Coronary artery (tissue), 2 donors: Measurements from ENCODE around the gene EDEM2.
"Not testable (repeated sequence)": the region's sequence is repeated elsewhere in the genome, so short reads cannot be mapped to it uniquely, and the experiment has no call there.

Experiments used
- DNase-seq: peaks from one replicate; pipeline ENCODE4 v3.0.0-alpha.2; 2017; ENCODE audit warnings: low spot score
- H3K27ac ChIP-seq, 2 donors: fragments of 200-600 bp; sonication (generic); one replicate each; pipeline ENCODE4 v1.5.1; 2016 to 2019
- H3K4me3 ChIP-seq: fragments of 200-600 bp; sonication (generic); 2 replicates; pipeline ENCODE4 v1.5.1; 2016; ENCODE audit warnings: mild to moderate bottlenecking, moderate library complexity
- TF ChIP-seq, protein P1 (sequence below): fragments of 200-600 bp; sonication (generic); IDR thresholded peaks from one replicate; pipeline ENCODE4 v1.5.1; 2019; ENCODE audit warnings: antibody characterized with exemption

The EDEM2 gene

DNA sequence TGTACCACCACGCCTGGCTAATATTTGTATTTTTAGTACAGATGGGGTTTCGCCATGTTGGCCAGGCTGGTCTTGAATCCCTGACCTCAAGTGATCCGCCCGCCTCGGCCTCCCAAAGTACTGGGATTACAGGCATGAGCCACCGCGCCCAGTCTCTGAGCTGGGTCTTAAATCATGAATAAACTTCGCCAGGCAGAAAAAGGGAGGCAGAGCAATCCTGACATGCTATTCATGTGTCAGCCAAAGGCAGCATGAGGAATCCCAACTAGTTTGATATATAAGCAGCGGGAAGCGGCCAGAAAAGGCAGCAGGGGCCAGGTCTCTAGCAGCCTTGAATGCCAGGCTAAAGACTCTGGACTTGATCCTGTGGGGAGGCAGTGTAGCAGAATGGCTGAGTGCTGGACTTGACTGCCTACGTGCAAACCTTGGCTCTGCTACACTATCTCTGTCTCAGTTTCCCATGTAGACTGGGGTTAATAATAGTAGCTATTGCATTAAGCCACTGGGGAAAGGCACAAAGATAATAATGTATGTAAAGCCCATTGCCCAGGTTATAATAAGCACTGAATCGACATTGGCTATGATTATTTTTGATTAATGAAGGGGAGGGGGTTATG is 26.5 kb upstream of the EDEM2 start:
- TF ChIP-seq, protein P1, sequence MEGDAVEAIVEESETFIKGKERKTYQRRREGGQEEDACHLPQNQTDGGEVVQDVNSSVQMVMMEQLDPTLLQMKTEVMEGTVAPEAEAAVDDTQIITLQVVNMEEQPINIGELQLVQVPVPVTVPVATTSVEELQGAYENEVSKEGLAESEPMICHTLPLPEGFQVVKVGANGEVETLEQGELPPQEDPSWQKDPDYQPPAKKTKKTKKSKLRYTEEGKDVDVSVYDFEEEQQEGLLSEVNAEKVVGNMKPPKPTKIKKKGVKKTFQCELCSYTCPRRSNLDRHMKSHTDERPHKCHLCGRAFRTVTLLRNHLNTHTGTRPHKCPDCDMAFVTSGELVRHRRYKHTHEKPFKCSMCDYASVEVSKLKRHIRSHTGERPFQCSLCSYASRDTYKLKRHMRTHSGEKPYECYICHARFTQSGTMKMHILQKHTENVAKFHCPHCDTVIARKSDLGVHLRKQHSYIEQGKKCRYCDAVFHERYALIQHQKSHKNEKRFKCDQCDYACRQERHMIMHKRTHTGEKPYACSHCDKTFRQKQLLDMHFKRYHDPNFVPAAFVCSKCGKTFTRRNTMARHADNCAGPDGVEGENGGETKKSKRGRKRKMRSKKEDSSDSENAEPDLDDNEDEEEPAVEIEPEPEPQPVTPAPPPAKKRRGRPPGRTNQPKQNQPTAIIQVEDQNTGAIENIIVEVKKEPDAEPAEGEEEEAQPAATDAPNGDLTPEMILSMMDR: no peak
- no peak for DNase-seq
- no peak overlapping the region for H3K4me3 ChIP-seq
- no peak overlapping the region for H3K27ac ChIP-seq

DNA sequence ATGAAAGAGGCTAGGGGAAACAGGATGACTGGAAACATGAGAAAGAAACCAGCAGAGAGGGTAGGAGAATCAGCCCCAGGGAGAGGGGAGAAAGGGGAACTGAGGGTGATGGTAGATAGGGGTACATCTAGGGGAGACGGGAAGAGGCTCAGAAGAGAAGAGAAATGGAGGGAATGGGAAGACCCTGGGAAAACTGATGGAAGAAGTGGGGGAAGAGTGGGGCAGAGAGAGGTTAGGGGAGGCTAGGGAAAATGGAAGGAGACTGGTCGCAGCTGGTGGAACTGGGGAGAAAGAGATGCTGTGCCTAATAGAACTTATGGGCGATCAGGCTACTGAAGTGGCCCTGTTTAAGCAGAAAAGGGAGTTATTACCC is 25.3 kb upstream of the EDEM2 start:
- Histone ChIP-seq H3K27ac (peak overlapping the region; percentile 12 to 55), H3K4me3 (peak overlapping the region; percentile 58)
- TF ChIP-seq, protein P1: no peak
- DNase-seq: no peak

DNA sequence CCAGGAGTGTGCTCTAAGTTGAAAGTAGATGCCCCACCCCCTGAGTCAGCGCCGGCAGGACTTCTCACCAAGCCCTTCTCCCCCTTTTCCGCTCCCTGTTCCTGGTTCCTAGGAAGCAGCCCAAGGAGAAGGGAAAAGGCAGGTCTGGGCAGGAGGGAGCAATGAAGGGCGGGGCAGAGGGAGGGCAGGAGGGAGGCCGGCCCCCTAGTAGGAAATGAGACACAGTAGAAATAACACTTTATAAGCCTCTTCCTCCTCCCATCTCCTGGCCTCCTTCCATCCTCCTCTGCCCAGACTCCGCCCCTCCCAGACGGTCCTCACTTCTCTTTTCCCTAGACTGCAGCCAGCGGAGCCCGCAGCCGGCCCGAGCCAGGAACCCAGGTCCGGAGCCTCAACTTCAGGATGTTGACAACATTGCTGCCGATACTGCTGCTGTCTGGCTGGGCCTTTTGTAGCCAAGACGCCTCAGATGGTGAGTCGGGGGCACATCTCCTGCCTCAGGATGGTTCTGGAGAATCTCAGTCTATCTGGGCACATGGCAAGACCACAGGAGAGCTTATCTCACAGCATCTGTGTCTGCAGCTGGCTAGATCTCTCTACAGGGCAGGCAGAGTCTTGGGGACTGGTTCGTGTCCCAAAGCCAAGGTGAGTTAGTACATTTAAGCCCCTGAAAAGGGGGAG is 24.8 kb upstream of the EDEM2 start, which contains the start of gene PROCR:
TSS of gene PROCR (plus strand) at position 320 of the 681 bp plus-strand sequence. CDS start at position 403, 83 bp downstream.
- DNase-seq: peak; percentile 87

DNA sequence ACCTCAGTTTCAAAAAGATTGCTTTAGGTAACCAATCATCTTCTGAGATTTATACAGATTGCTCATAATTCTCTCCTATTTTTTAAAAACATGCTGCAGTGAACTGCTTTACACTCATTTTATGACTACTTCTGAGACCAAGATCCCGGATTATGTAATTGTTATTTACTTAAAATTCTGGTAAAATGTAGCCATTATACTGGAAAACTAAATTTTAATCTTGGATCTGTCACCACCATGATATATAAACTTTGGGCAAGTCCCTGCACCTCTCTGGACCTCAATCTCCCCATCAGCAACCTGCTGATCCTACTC is 24.3 kb upstream of the EDEM2 start:
- TF ChIP-seq, protein P1: no peak
- no peak for DNase-seq
- Histone ChIP-seq H3K27ac (peak overlapping the region; percentile 12 to 55), H3K4me3 (peak overlapping the region; percentile 58)

More for the DNA sequence above, 24.8 kb upstream of the EDEM2 start, which contains the start of gene PROCR:
- H3K4me3 ChIP-seq: peak within 1 kb of the TSS; percentile 58
- H3K27ac ChIP-seq: peak within 1 kb of the TSS; percentile 12 to 55
- TF ChIP-seq, protein P1: no peak

DNA sequence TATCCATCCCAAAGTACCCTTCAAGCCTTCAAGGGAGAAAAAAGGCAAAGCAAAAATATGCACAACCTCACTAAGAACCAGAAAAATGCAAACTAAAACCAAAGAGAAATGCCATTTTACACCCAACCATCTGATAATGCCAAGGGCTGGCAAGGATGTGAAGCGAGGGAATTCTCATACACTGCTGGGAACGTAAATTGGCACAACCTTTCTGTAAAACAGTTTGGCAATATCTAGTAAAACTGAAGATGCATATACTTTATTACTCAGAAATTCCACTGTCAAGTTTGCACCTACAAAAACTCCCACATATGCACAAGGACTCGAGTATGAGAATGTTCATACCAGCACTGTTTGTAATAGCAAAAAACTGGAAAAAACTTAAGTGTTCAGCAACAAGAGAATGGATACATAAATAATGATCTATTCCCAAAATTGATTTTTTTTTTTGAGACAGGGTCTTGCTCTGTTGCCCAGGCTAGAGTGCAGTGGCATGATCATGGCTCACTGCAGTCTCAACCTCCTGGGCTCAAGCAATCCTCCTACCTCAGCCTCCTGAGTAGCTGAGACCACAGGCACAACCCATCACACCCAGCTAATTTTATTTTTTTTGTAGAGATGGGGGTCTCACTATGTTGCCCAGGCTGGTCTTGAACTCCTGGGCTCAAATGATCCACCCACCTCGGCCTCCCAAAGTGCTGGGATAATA is 21.7 kb upstream of the EDEM2 start:
- not testable (repeated sequence) for H3K4me3 ChIP-seq, DNase-seq, H3K27ac ChIP-seq

DNA sequence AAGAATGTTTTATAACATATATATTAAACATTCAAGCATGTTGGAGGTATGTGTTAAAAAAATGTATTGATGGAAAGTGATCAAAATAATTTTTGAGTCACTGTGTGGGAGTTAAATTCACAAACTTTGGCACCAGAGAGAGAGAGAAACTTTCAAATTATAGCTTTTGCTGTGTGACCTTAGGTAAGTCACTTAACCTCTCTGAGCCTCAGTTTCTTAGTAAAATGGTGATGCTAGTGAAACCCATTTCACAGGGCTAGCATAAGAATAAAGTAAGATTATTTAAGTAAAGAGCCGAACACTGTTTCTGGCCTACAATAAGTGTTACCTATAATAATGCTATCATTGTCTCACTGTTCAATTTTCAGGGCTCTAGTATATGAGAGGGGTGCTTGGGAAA is 20.7 kb upstream of the EDEM2 start:
- H3K4me3 ChIP-seq: no peak overlapping the region
- TF ChIP-seq, protein P1: no peak
- H3K27ac ChIP-seq: no peak overlapping the region
- no peak for DNase-seq

DNA sequence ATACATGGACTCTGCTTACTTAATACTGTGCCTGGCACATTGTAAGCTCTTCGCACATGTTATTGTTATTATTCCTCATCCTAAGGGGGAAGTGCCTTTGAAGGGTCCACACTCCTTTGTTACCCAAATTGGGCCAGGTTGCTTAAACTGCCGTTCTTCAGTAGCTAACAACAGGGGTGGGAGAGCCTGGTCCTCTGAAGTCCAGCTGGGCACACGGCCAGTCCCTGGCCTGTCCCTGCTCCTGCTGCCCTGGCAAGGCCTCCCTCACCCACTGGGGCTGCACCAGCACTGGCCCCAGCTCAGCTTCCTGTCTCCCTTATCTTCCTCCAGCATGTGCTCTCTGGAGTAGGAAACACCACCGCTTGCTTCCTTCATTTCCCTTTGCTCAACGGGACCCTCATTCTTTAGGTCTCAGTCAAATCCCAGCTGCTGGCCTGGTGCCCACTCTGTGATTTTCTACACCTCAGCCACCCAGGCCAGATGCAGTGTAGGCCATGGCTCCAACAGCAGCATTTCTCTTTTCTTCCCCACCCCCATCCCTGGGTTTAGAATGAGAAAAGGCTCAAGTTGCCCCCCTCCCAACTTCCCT is 19.2 kb upstream of the EDEM2 start:
- Histone ChIP-seq H3K27ac (peak overlapping the region in 1 of 2 donors; percentile 26), H3K4me3 (no peak overlapping the region)
- TF ChIP-seq, protein P1: no peak
- DNase-seq: no peak
